Lower lobe of right lung (tissue), 2 donors: ENCODE data around the gene GNG12. TPM values are rescaled to one million over a fixed set of nuclear protein-coding genes. Genes with fewer than 3 reads are reported as not detected.

Experiments used
- ATAC-seq, 2 donors: fragments of 200-7000 bp; cut with Tn5 transposase; one replicate each; pipeline ENCODE4 v1.9.1; 2020 to 2022; ENCODE audit warnings: mild to moderate bottlenecking in 2 of 2, moderate library complexity in 2 of 2
- DNase-seq: peaks from one replicate; pipeline ENCODE4 v3.0.0-alpha.2; 2020
- H3K27ac ChIP-seq: fragments of 200-600 bp; one replicate; pipeline ENCODE4 v1.8.0; 2022
- H3K27me3 ChIP-seq: fragments of 200-600 bp; one replicate; pipeline ENCODE4 v1.8.0; 2022; ENCODE audit warnings: low read depth
- H3K36me3 ChIP-seq: fragments of 200-600 bp; one replicate; pipeline ENCODE4 v1.8.0; 2022; ENCODE audit warnings: mild to moderate bottlenecking
- H3K4me1 ChIP-seq: fragments of 200-600 bp; one replicate; pipeline ENCODE4 v1.8.0; 2022
- H3K4me3 ChIP-seq: fragments of 200-600 bp; one replicate; pipeline ENCODE4 v1.8.0; 2022; ENCODE audit warnings: mild to moderate bottlenecking
- H3K9me3 ChIP-seq: fragments of 200-600 bp; one replicate; pipeline ENCODE4 v1.8.0; 2022
- CTCF ChIP-seq: fragments of 200-600 bp; IDR thresholded peaks from one replicate; pipeline ENCODE4 v1.8.0; 2022; ENCODE audit warnings: antibody characterized with exemption, mild to moderate bottlenecking
- intact Hi-C: fragments of 100-400 bp; cut with DNase I; formaldehyde crosslinking; loops from one replicate; pipeline ENCODE4 v1.11.0; 2022
- total RNA-seq: library from RNA; stranded (reverse); fragmentation: NEBNext Ultra II Directional; extraction: Animal tissue kit (Norgen Biotek cat#: 25700); gene quantifications from one replicate; pipeline ENCODE4 v1.2.1, GENCODE V29; 2021
- donor health status: DM: no; HTN: yes; CAD: no; lungs with severe emphysema.

Gene GNG12
- total RNA-seq, 1 donor from 2014 or later = 43.3 TPM

GRCh38 chr1:67835663-67836452 lies 2.6 kb upstream of the GNG12 start:
- DNase-seq (no peak), ATAC-seq (no peak)
- Histone ChIP-seq H3K27me3 (peaks cover 6% of the 10 kb centered on the region), H3K27ac (no peak overlapping the region), H3K36me3 (no peaks in the 10 kb centered on the region), H3K9me3 (no peaks in the 10 kb centered on the region), H3K4me3 (no peak overlapping the region), H3K4me1 (peaks cover 9% of the 10 kb centered on the region)
- no peak for TF ChIP-seq CTCF
- intact Hi-C loops = no loop called here

DNA sequence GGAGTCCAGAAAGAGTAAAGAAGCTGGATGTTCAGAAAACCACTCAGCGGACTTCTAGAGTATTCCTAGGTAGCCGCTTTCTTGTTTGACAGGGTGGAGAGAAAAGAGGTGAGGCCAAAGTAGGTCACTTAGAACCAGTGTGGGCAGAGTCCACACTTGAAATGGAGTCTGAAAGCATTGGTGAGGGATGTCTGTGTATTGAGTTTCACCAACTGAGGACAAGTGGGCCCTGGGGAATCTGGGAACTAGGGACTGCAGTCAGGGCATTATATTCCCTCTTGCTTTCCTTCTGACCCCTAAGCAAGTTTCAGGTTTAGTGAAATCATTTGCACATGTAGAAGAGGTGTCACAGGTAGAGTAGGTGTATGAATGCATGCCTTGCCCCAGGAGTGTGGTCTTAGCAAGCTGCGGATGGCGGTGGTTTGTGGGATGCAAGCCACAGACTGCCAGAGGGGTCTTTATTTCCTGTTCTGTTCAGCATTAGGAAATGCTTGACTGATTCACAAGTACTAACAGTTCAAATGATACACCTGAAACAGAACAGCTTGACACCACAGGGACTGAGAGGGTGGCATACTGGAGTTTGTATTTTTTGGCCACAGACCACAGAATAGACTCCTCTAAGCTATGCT lies 1.1 kb upstream of the GNG12 start:
- Histone ChIP-seq H3K36me3 (no peaks in the 10 kb centered on the region), H3K4me1 (peaks cover 9% of the 10 kb centered on the region), H3K27ac (no peak overlapping the region), H3K4me3 (no peak overlapping the region), H3K27me3 (peaks cover 6% of the 10 kb centered on the region), H3K9me3 (no peaks in the 10 kb centered on the region)
- no peak for TF ChIP-seq CTCF
- intact Hi-C loops = no loop called here
- ATAC-seq = no peak
- DNase-seq = no peak

DNA sequence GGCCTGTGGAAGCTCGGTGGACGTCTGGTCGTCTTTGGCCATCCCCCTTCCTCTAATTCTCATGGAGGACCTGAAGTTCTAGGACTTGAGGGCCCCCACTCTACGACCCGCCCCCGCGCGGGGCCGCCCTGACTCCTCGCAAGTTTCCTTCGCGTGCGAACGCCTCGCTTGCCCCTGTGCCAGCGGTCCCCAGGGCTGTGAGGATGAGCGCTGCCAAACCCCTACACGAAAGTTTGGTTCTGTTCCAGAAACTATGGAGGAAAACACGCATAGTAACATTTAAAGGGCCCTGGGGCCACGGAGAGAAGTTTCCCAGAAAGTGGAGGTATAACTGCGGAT lies 304 bp upstream of the GNG12 start:
- Histone ChIP-seq H3K4me3 (peak overlapping the region; percentile 82), H3K27ac (peak overlapping the region; percentile 82), H3K9me3 (no peaks in the 10 kb centered on the region), H3K36me3 (no peaks in the 10 kb centered on the region), H3K27me3 (peaks cover 6% of the 10 kb centered on the region), H3K4me1 (peaks cover 9% of the 10 kb centered on the region)
- no peak for TF ChIP-seq CTCF
- DNase-seq = no peak
- intact Hi-C loops = no loop called here
- ATAC-seq = peak; percentile 22 to 44

DNA sequence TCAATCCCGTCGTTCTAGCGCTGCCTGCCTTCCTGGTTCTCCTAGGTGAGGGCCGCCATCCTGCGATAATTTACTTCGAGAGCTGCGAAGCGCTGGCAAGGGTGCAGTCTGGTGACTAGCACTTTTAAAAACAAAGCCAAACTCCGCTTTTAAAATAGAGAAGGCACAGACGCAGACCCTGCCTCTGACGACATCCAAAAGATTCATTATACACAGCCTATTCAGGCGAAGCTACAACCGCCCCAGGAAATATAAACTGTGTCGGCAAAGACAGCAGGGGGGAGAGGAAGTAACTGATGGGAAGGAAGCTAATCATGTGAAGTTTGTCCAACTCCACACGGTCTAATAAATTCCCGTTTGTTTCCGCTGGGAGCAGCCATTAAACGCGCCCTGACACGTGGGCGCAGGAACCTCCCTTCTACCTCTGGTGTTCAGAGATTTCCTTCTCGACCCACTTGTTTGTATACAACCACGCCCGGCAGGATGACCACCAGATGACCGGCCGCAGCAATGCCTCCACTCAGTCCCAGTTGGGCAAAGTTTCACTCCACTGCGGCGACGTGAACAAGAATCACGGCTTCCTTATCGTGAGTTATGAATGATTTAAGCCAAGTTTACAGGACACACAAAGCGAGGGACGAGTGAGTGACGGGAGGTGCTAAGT lies 1.3 kb downstream of the GNG12 start:
- Histone ChIP-seq H3K4me1 (no peaks in the 10 kb centered on the region), H3K27ac (peak overlapping the region; percentile 82), H3K9me3 (no peaks in the 10 kb centered on the region), H3K27me3 (peaks cover 6% of the 10 kb centered on the region), H3K4me3 (peak overlapping the region; percentile 82), H3K36me3 (no peaks in the 10 kb centered on the region)
- DNase-seq (peak; percentile 69), ATAC-seq (peak; percentile 67 to 69)
- no peak for TF ChIP-seq CTCF
- intact Hi-C loops = no loop called here

- no peak for TF ChIP-seq CTCF
These were observed 2.1 kb downstream of the GNG12 start for GRCh38 chr1:67830928-67831830.

More at GRCh38 chr1:67830928-67831830, 2.1 kb downstream of the GNG12 start:
- Histone ChIP-seq H3K27me3 (peaks cover 6% of the 10 kb centered on the region), H3K27ac (peak overlapping the region; percentile 82), H3K4me1 (no peaks in the 10 kb centered on the region), H3K9me3 (no peaks in the 10 kb centered on the region), H3K4me3 (peak overlapping the region; percentile 82), H3K36me3 (no peaks in the 10 kb centered on the region)
- ATAC-seq (no peak), DNase-seq (no peak)
- intact Hi-C loops = no loop called here
